HEK293T (cell line): ENCODE results near the gene CHST3.
A peak's percentile ranks its signal among the peaks of the same experiment; 100 is the strongest.

Experiments used
- CTCF ChIA-PET: fragments of 350-600 bp; formaldehyde crosslinking; extraction: SDS; loops from one replicate; lab custom pipeline; 2021; ENCODE audit warnings: antibody characterized with exemption, inconsistent platforms; lab: Yijun Ruan, JAX
- POLR2A ChIA-PET: fragments of 350-600 bp; formaldehyde crosslinking; extraction: SDS; loops from one replicate; lab custom pipeline; 2020; ENCODE audit warnings: antibody characterized with exemption, inconsistent platforms; lab: Yijun Ruan, JAX
- DNase-seq: peaks from one replicate; pipeline ENCODE4 v3.0.0; 2012; ENCODE audit warnings: mixed read lengths; ENCODE audit errors: extremely low spot score
- ARNT ChIP-seq: fragments of 450-650 bp; IDR thresholded peaks from 2 replicates; pipeline ENCODE4 v1.6.1; 2017; ENCODE audit warnings: mild to moderate bottlenecking
- BHLHE40 ChIP-seq: fragments of 450-650 bp; IDR thresholded peaks from 2 replicates; pipeline ENCODE4 v1.6.1; 2016; ENCODE audit warnings: mild to moderate bottlenecking, moderate library complexity, borderline replicate concordance
- CTBP1 ChIP-seq: fragments of 450-650 bp; IDR thresholded peaks from 2 replicates; pipeline ENCODE4 v1.6.1; 2016; ENCODE audit warnings: borderline replicate concordance
- ELF4 ChIP-seq: fragments of 450-650 bp; IDR thresholded peaks from 2 replicates; pipeline ENCODE4 v1.6.1; 2017; ENCODE audit warnings: antibody characterized with exemption
- FOXA1 ChIP-seq: fragments of 450-650 bp; IDR thresholded peaks from 2 replicates; pipeline ENCODE4 v1.6.1; 2016; ENCODE audit warnings: mild to moderate bottlenecking
- FOXK2 ChIP-seq: fragments of 450-650 bp; IDR thresholded peaks from 2 replicates; pipeline ENCODE4 v1.6.1; 2016; ENCODE audit warnings: mild to moderate bottlenecking
- FOXM1 ChIP-seq: fragments of 450-650 bp; IDR thresholded peaks from 2 replicates; pipeline ENCODE4 v1.6.1; 2017; ENCODE audit warnings: mild to moderate bottlenecking, borderline replicate concordance
- HDGF ChIP-seq: fragments of 450-650 bp; IDR thresholded peaks from 2 replicates; pipeline ENCODE4 v1.6.1; 2017; ENCODE audit warnings: antibody characterized with exemption, borderline replicate concordance
- L3MBTL2 ChIP-seq: fragments of 450-650 bp; conservative IDR thresholded peaks from 2 replicates; pipeline ENCODE4 v1.6.1; 2016; ENCODE audit warnings: mild to moderate bottlenecking
- LEF1 ChIP-seq: fragments of 450-650 bp; IDR thresholded peaks from 2 replicates; pipeline ENCODE4 v1.6.1; 2017; ENCODE audit warnings: mild to moderate bottlenecking, borderline replicate concordance
- NFRKB ChIP-seq: fragments of 450-650 bp; IDR thresholded peaks from 2 replicates; pipeline ENCODE4 v1.6.1; 2016; ENCODE audit warnings: mild to moderate bottlenecking, moderate library complexity
- SP1 ChIP-seq: fragments of 450-650 bp; IDR thresholded peaks from 2 replicates; pipeline ENCODE4 v1.6.1; 2017
- SUZ12 ChIP-seq: fragments of 450-650 bp; IDR thresholded peaks from 2 replicates; pipeline ENCODE4 v1.6.1; 2016; ENCODE audit warnings: mild to moderate bottlenecking
- TARDBP ChIP-seq: fragments of 450-650 bp; IDR thresholded peaks from 2 replicates; pipeline ENCODE4 v1.6.1; 2016
- ZNF384 ChIP-seq: fragments of 450-650 bp; IDR thresholded peaks from 2 replicates; pipeline ENCODE4 v1.6.1; 2016
- TF ChIP-seq, protein P1 (sequence below): fragments of 450-650 bp; IDR thresholded peaks from 2 replicates; pipeline ENCODE4 v1.6.1; 2016

Gene CHST3

DNA sequence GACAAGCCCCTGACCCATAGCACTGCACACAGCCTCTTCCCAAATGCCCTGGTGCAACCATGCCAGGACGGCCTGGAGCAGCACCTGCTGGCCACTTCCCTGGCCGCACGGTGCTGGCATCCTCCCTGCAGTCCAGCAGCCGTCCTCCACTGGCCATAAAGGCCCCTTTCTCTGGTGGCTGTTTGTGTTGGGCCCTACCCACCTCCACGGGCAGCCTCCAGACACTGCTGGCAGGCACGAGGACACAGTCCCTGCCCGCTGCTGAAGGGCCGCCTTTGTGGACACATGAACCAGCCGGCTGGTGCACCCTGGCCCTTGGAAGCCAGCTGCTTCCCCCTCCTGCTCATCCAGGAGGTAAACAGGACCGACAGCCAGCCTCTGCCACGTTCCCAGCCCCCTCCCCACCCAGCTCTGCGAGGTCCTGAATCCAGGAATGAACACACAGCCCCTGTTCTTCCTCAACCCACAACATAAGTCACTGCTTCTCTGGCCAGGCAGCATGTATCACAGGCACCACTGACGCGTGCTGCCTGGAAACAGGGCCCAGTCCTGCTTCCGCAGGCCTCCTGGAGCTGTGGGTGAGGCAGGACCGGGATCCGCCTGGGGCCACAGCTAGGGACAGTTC is 80.3 kb downstream of the CHST3 start:
- TF ChIP-seq LEF1 (no peak), ELF4 (no peak), BHLHE40 (no peak), FOXA1 (no peak), FOXM1 (no peak), TARDBP (no peak), HDGF (no peak), SUZ12 (no peak), NFRKB (no peak), L3MBTL2 (no peak)
- TF ChIP-seq, protein P1, sequence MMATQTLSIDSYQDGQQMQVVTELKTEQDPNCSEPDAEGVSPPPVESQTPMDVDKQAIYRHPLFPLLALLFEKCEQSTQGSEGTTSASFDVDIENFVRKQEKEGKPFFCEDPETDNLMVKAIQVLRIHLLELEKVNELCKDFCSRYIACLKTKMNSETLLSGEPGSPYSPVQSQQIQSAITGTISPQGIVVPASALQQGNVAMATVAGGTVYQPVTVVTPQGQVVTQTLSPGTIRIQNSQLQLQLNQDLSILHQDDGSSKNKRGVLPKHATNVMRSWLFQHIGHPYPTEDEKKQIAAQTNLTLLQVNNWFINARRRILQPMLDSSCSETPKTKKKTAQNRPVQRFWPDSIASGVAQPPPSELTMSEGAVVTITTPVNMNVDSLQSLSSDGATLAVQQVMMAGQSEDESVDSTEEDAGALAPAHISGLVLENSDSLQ = no peak
- ChIA-PET POLR2A (interaction anchor here (1.0 kb wide), 1 partner anchor 171 kb away, joined by 4 read pairs; the partner anchor contains the start of genes ANAPC16 and ASCC1), CTCF (interaction anchor here (0.8 to 2.6 kb wide), 3 partner anchors 48 to 148 kb away, joined by 3 to 9 read pairs (median 3); no protein-coding TSS in a partner anchor)
- no peak for DNase-seq

DNA sequence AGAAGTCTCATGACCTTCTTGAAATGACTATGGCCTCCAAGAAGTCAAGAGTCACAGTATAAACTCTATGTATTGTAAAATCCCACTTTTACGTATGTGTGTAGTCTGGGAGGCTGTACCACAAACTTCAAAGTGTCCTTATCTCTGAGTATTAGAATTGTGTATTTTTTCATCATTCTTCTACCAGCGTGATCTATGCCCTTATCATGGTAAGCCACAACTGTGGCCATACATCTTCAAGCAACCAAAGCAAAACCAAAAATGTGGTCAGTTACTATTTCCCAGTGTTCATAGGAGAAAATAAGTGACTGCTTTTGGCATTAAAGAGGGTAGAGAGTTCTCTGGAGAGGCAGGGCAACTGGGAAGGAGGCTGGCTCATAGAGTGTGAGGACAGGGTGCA is 81.4 kb downstream of the CHST3 start:
- ChIA-PET POLR2A (no interaction called here), CTCF (interaction anchor here (0.5 to 1.6 kb wide), 4 partner anchors 32 to 177 kb away, joined by 3 to 6 read pairs (median 3); no protein-coding TSS in a partner anchor)
- no peak for TF ChIP-seq TARDBP
- TF ChIP-seq ARNT = no peak
- TF ChIP-seq FOXM1 = no peak
- TF ChIP-seq FOXK2 = no peak
- no peak for TF ChIP-seq SUZ12
- no peak for DNase-seq

DNA sequence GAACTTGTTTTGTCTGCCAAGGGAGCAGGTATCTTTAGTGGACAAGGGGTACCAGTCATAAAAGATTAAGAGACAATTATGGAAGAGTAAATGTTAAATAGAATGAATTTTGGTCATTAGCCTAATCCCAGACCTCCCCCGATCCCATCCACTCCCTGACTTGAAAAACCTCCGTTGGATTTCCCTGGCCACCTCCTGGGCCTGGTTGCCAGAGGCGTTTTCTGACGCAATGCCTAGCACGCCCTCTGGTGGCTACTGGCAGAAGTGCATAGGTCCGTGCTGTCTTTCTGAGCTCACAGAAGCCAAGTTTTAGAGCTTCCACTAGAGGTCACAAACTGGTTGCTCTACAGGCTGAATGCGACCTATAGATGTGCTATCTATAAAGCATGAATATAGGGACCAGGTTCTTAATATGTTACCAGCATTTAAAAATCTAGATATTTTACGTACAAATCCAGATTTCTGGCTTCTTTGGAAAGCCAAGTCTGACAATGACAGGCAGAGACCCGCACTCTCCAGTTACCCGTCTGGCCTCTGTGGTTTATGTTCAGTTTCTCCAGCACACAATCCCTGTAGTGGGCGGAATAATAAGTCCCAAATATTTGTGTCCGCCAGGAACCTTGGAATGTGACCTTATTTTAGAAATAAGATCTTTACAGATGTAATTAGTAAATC is 84.4 kb downstream of the CHST3 start:
- POLR2A ChIA-PET = interaction anchor here (0.5 to 1.3 kb wide), 4 partner anchors 9 to 227 kb away, joined by 3 read pairs; no protein-coding TSS in a partner anchor
- CTCF ChIA-PET = interaction anchor here (0.5 to 2.8 kb wide), 27 partner anchors 10 to 269 kb away, joined by 3 to 24 read pairs (median 3); no protein-coding TSS in a partner anchor
- no peak for TF ChIP-seq FOXM1
- TF ChIP-seq FOXK2 = no peak
- TF ChIP-seq TARDBP = no peak
- TF ChIP-seq BHLHE40 = no peak
- TF ChIP-seq, protein P1 = no peak
- no peak for TF ChIP-seq SUZ12
- no peak for TF ChIP-seq NFRKB
- no peak for TF ChIP-seq L3MBTL2
- TF ChIP-seq ZNF384 = no peak
- TF ChIP-seq HDGF = no peak
- DNase-seq = peak; percentile 91

DNA sequence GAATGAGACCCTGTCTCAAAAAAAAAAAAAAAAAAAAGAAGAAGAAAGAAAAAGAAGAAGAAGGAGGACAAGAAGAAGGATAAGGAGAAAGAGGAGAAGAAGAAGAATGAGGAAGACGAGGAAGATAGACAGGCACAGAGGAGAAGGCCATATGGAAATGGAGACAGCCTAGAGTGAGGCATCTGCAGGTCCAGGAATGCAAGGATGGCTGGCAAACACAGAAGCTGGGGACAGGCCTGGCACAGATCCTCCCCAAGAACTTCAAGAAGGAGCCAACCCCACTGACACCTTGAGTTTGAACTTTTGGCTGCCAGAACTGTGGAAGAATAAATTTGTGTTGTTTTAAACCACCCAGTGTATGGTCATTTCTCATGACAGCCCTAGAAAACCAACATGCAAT is 85.3 kb downstream of the CHST3 start:
- no peak for DNase-seq
- TF ChIP-seq L3MBTL2 = no peak
- TF ChIP-seq SP1 = no peak
- TF ChIP-seq FOXM1 = no peak
- no peak for TF ChIP-seq LEF1
- TF ChIP-seq, protein P1 = no peak
- TF ChIP-seq TARDBP = no peak
- TF ChIP-seq CTBP1 = no peak
- TF ChIP-seq FOXK2 = no peak
- TF ChIP-seq ARNT = no peak
- TF ChIP-seq ELF4 = no peak
- TF ChIP-seq SUZ12 = no peak
- no peak for TF ChIP-seq HDGF
- ChIA-PET CTCF (interaction anchor here (0.7 to 2.8 kb wide), 9 partner anchors 10 to 189 kb away, joined by 3 to 24 read pairs (median 4); no protein-coding TSS in a partner anchor), POLR2A (no interaction called here)

DNA sequence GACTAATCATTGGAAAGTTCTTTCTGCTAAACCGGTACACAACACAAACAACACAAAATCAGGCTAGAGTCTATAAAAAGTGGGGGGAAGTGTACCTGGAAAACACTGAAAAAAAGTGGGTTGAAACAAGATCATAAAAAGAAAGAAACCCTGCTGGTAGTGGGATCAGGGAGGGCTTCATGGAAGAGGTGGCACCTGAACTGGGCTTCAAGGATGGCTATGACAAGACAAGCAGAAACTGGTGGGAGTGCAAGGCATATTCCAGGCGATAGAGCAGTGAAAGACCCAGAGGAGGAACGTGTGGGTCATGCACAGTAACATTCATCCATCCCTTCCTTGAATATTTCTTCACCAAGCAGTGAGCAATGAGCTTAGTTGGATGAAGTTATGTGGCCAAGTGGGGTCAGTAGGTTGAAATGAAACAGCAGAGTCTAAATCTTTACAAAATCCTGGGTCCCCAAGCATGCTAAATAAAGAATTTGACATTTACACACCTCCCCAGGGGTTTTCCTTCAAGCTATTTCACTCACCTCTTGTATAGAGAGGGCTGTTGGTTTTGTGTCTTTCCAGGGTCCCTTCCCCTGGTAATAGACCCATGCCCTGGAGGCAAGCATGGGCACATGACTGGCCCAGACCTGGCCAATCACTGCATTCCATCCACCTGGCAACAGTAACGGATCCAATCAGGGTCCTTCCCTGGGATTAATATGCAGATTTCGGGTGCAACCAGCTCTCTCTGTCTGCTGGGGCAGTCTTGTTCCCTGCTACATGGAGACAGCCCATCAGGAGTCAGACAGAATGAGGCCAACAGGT is 86.0 kb downstream of the CHST3 start:
- DNase-seq = no peak
- TF ChIP-seq CTBP1 (no peak), FOXK2 (no peak), L3MBTL2 (no peak), HDGF (no peak), ARNT (no peak), ZNF384 (no peak), SP1 (no peak), FOXM1 (no peak), FOXA1 (no peak), BHLHE40 (no peak), NFRKB (no peak), SUZ12 (no peak), TARDBP (no peak), LEF1 (no peak), ELF4 (no peak)
- TF ChIP-seq, protein P1 = no peak
- POLR2A ChIA-PET = interaction anchor here (0.6 kb wide), 1 partner anchor 224 kb away, joined by 3 read pairs; the partner anchor contains the start of gene DDIT4
- CTCF ChIA-PET = interaction anchor here (0.6 to 2.8 kb wide), 5 partner anchors 10 to 282 kb away, joined by 3 to 24 read pairs (median 5); no protein-coding TSS in a partner anchor
